OCI-LY7 (cell line): ENCODE measurements around the gene SERINC2. TPM values are rescaled to one million over a fixed set of nuclear protein-coding genes. Genes with fewer than 3 reads are reported as not detected.

Experiments used
- Bru-seq: library from RNA; stranded (reverse); fragments of 400-500 nt; gene quantifications from one replicate; lab custom pipeline; 2021; lab: Mats Ljungman, UMichigan
- BruChase-seq, 2 experiments: library from RNA; stranded (reverse); fragments of 400-500 nt; gene quantifications; one replicate each; lab custom pipeline; 2021; lab: Mats Ljungman, UMichigan
- BruUV-seq: library from RNA; stranded (reverse); fragments of 400-500 nt; replicated peaks from 2 replicates; lab custom pipeline; 2021; lab: Mats Ljungman, UMichigan
- CTCF ChIA-PET: fragments of 300-600 bp; sonication (Branson Sonifier 250); formaldehyde crosslinking; loops from one replicate; lab custom pipeline; 2022; ENCODE audit warnings: antibody characterized with exemption; ENCODE audit not compliant: unreplicated experiment; lab: Charles Lee
- POLR2A ChIA-PET: fragments of 300-600 bp; sonication (Branson Sonifier 250); formaldehyde crosslinking; loops from one replicate; lab custom pipeline; 2022; ENCODE audit warnings: antibody characterized with exemption; lab: Charles Lee
- DNase-seq: peaks from one replicate; pipeline ENCODE4 v3.0.0-alpha.2; 2015; ENCODE audit warnings: low spot score
- H2AFZ ChIP-seq: fragments of 200-600 bp; sonication (generic), shearing (Covaris generic); 2 replicates; pipeline ENCODE4 v1.6.1; 2014; ENCODE audit warnings: mild to moderate bottlenecking, antibody characterized with exemption, low read length, moderate library complexity
- H3K27ac ChIP-seq: fragments of 200-600 bp; sonication (generic); 2 replicates; pipeline ENCODE4 v1.5.1; 2014; ENCODE audit warnings: mixed run types, low read depth, mild to moderate bottlenecking, moderate library complexity, low read length, inconsistent platforms; ENCODE audit not compliant: poor library complexity, severe bottlenecking
- H3K36me3 ChIP-seq: fragments of 200-600 bp; sonication (generic); 2 replicates; pipeline ENCODE4 v1.6.1; 2014; ENCODE audit warnings: mild to moderate bottlenecking, antibody characterized with exemption, low read length, moderate library complexity, mixed read lengths; ENCODE audit not compliant: insufficient read depth
- H3K4me1 ChIP-seq: fragments of 200-600 bp; sonication (generic); 2 replicates; pipeline ENCODE4 v1.5.1; 2014; ENCODE audit warnings: mild to moderate bottlenecking, low read length; ENCODE audit not compliant: insufficient read depth, poor library complexity, severe bottlenecking
- H3K4me2 ChIP-seq: fragments of 200-600 bp; sonication (generic); 2 replicates; pipeline ENCODE4 v1.6.1; 2014; ENCODE audit warnings: mild to moderate bottlenecking, low read length
- H3K4me3 ChIP-seq: fragments of 200-600 bp; sonication (generic); 2 replicates; pipeline ENCODE4 v1.5.1; 2014; ENCODE audit warnings: mild to moderate bottlenecking, low read depth, low read length; ENCODE audit not compliant: poor library complexity, severe bottlenecking
- H3K79me2 ChIP-seq: fragments of 200-600 bp; sonication (generic); 2 replicates; pipeline ENCODE4 v1.6.1; 2016; ENCODE audit warnings: low read depth, mild to moderate bottlenecking, low read length, moderate library complexity, mixed read lengths; ENCODE audit not compliant: insufficient read depth
- H3K9me2 ChIP-seq: fragments of 200-600 bp; sonication (generic); 2 replicates; pipeline ENCODE4 v1.6.1; 2016; ENCODE audit warnings: mild to moderate bottlenecking, low read length, mixed read lengths; ENCODE audit not compliant: insufficient read depth
- H3K9me3 ChIP-seq: fragments of 200-600 bp; sonication (generic); 2 replicates; pipeline ENCODE4 v1.6.1; 2014; ENCODE audit warnings: mild to moderate bottlenecking, mixed run types, low read length, mixed read lengths
- H4K20me1 ChIP-seq: fragments of 200-600 bp; sonication (generic); 2 replicates; pipeline ENCODE4 v1.6.1; 2014; ENCODE audit warnings: mild to moderate bottlenecking, antibody characterized with exemption, low read length, moderate library complexity, mixed read lengths; ENCODE audit not compliant: insufficient read depth
- EZH2phosphoT487 ChIP-seq: fragments of 200-600 bp; sonication (generic); IDR thresholded peaks from 2 replicates; pipeline ENCODE4 v1.6.1; 2018; ENCODE audit warnings: low read depth, borderline replicate concordance, mild to moderate bottlenecking, mixed run types, antibody characterized with exemption, low read length, moderate library complexity, mixed read lengths
- intact Hi-C: fragments of 100-400 bp; cut with micrococcal nuclease; formaldehyde crosslinking; loops from one replicate; pipeline ENCODE4 v1.10.0; 2022; ENCODE audit not compliant: unreplicated experiment
- long read RNA-seq: library from polyadenylated mRNA; stranded (forward); transcript quantifications from one replicate; pipeline ENCODE4 v2.0.0, GENCODE V29; 2022
- total RNA-seq, 2 experiments: library from RNA; depleted of rRNA in 1 of 2; stranded (reverse); fragments of >200 nt in 1 of 2; shearing (Covaris generic) in 1 of 2; gene quantifications; 2 replicates each; pipeline ENCODE4 v1.2.3, GENCODE V29; 2014 to 2022
- TF ChIP-seq, protein P1 (sequence below): fragments of 200-600 bp; sonication (generic); conservative IDR thresholded peaks from 2 replicates; pipeline ENCODE4 v1.5.1; 2014; ENCODE audit warnings: mild to moderate bottlenecking, antibody characterized with exemption, low read length, moderate library complexity, mixed read lengths

The SERINC2 gene
- total RNA-seq (2014; rRNA removed; shearing (Covaris generic)) (0.82 and 3.5 TPM in 2 replicates), total RNA-seq (2022) (8.6 and 11.1 TPM in 2 replicates), Bru-seq, nascent RNA (percentile 41 among the genes with signal in this experiment), BruChase-seq, experiment 1, labeled RNA remaining after a 6-hour chase (percentile 43 among the genes with signal in this experiment), BruChase-seq, experiment 2, labeled RNA remaining after a 2-hour chase (percentile 45 among the genes with signal in this experiment)
- long read RNA-seq, partial matches to known transcripts = 12 of 15 reads
- long read RNA-seq, other reads (novel, unspliced or antisense) = 3 of 15 reads

DNA sequence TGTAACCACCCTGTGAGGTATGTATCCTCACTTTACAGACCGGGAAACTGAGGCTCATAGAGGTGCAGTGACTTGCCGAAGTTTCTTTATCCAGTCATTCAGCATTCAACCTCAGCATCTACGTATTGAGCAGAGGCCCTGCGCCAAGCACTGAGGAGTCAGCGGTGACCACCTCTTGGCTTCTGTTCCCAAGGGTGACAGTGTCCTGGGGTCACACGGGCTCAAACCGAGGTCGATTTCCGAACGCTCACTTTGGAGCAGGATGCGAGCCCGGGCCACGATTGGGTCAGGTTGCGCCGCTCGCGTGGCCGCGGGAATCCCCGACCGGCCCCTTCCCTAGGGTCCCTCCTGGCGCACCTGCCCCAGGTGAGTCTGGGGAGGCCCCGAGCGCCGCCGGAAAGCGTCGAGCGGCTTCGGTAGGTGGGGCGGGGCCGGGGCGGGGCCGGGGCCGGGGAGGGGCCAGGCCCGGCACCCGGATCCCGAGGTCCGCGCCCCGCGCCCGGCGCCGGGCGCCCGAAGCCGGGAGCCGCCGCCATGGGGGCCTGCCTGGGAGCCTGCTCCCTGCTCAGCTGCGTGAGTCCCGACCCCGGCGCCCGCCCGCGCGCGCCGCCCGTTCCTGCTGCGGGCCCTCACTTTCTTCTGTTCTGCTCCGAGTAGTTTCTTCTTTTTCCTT lies at the start of gene SERINC2:
SERINC2 (plus strand) TSS at position 482 of the 673 bp plus-strand sequence; CDS start at position 535, 53 bp downstream.
- peaks cover 7% of the 10 kb centered on the region for H3K4me1 ChIP-seq
- no peaks in the 10 kb centered on the region for H3K79me2 ChIP-seq
- CTCF ChIA-PET = no interaction called here
- TF ChIP-seq, protein P1, sequence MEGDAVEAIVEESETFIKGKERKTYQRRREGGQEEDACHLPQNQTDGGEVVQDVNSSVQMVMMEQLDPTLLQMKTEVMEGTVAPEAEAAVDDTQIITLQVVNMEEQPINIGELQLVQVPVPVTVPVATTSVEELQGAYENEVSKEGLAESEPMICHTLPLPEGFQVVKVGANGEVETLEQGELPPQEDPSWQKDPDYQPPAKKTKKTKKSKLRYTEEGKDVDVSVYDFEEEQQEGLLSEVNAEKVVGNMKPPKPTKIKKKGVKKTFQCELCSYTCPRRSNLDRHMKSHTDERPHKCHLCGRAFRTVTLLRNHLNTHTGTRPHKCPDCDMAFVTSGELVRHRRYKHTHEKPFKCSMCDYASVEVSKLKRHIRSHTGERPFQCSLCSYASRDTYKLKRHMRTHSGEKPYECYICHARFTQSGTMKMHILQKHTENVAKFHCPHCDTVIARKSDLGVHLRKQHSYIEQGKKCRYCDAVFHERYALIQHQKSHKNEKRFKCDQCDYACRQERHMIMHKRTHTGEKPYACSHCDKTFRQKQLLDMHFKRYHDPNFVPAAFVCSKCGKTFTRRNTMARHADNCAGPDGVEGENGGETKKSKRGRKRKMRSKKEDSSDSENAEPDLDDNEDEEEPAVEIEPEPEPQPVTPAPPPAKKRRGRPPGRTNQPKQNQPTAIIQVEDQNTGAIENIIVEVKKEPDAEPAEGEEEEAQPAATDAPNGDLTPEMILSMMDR = no peak
- TF ChIP-seq EZH2phosphoT487 = no peak
- no peaks in the 10 kb centered on the region for H3K36me3 ChIP-seq
- H3K4me3 ChIP-seq = peak within 1 kb of the TSS; percentile 66
- POLR2A ChIA-PET = interaction anchor here (0.6 kb wide), 1 partner anchor 19 kb away, joined by 3 read pairs; no protein-coding TSS in a partner anchor
- no peaks in the 10 kb centered on the region for H3K9me2 ChIP-seq
- peak within 1 kb of the TSS; percentile 83 for H3K4me2 ChIP-seq
- DNase-seq = no peak
- H3K9me3 ChIP-seq = no peaks in the 10 kb centered on the region
- no peaks in the 10 kb centered on the region for H4K20me1 ChIP-seq
- intact Hi-C loops = no loop called here
- 0 out of 2 replicates have a peak within 1 kb of the TSS, but pooled peaks have one; percentile 37 for H2AFZ ChIP-seq
- BruUV-seq = no TSS peak
- H3K27ac ChIP-seq = no peak within 1 kb of the TSS

DNA sequence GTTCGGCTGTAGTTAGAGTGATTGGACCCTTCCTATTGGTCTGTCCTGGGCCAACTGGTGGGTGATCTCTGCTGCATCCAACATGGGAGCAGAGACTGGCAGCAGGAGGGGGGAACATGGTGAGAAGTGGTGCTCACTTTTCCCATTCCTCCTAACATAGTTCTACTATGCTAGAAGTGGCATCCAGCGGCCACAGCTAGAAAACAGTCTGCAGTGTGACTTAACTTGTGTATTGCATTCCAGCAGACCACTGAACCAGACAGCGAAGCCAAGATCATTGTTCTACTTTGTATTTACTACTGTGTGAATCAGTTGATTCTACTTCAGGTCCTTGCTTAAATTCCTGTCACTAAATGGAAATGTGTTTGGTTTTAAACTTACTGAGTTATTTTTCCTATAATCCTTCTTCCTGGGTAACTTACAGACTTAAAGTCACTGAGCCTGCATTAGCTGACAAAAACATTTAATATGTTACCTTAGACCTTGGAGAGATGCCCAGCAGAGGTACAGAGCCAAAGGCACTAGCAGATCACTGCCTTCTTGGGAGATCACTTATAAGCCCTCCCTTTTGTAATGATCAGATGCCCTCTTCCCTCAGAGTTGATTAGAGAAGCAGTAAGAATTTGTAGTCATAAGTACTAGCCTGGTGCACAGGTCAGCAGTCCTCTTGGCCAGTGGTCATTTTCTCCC lies 48.3 kb upstream of the SERINC2 start:
- intact Hi-C loops = no loop called here
- H2AFZ ChIP-seq = no peak overlapping the region
- no peak overlapping the region for H3K27ac ChIP-seq
- peaks cover 33% of the 10 kb centered on the region; the same call in 1 of the 2 replicates for H3K36me3 ChIP-seq
- ChIA-PET POLR2A (no interaction called here), CTCF (no interaction called here)
- no peak overlapping the region for H3K4me2 ChIP-seq
- no peaks in the 10 kb centered on the region for H3K9me3 ChIP-seq
- no peak for TF ChIP-seq EZH2phosphoT487
- TF ChIP-seq, protein P1 = no peak
- H3K9me2 ChIP-seq = no peaks in the 10 kb centered on the region
- H3K79me2 ChIP-seq = no peaks in the 10 kb centered on the region
- no peak for DNase-seq
- H3K4me1 ChIP-seq = no peaks in the 10 kb centered on the region
- no peak overlapping the region for H3K4me3 ChIP-seq
- BruUV-seq = TSS peak; percentile 66
- H4K20me1 ChIP-seq = no peaks in the 10 kb centered on the region
